AG09319 (cell line): ENCODE measurements around the gene STAT5A.
"Not testable (repeated sequence)": the region's sequence is repeated elsewhere in the genome, so short reads cannot be mapped to it uniquely, and the experiment has no call there.

Experiments used
- DNase-seq: peaks from one replicate; pipeline ENCODE4 v3.0.0-alpha.2; 2010; ENCODE audit warnings: low read depth; ENCODE audit errors: extremely low read depth
- TF ChIP-seq, protein P1 (sequence below): IDR thresholded peaks from 2 replicates; pipeline ENCODE4 v1.5.1; 2011; ENCODE audit warnings: low read depth, mild to moderate bottlenecking, inconsistent platforms, low read length, moderate library complexity

Gene STAT5A

GRCh38 chr17:42312035-42312284, 23.7 kb downstream of the STAT5A start:
- TF ChIP-seq, protein P1, sequence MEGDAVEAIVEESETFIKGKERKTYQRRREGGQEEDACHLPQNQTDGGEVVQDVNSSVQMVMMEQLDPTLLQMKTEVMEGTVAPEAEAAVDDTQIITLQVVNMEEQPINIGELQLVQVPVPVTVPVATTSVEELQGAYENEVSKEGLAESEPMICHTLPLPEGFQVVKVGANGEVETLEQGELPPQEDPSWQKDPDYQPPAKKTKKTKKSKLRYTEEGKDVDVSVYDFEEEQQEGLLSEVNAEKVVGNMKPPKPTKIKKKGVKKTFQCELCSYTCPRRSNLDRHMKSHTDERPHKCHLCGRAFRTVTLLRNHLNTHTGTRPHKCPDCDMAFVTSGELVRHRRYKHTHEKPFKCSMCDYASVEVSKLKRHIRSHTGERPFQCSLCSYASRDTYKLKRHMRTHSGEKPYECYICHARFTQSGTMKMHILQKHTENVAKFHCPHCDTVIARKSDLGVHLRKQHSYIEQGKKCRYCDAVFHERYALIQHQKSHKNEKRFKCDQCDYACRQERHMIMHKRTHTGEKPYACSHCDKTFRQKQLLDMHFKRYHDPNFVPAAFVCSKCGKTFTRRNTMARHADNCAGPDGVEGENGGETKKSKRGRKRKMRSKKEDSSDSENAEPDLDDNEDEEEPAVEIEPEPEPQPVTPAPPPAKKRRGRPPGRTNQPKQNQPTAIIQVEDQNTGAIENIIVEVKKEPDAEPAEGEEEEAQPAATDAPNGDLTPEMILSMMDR = no peak
- DNase-seq = no peak

- TF ChIP-seq, protein P1 = peak; percentile 76
Measured at GRCh38 chr17:42312285-42313130, 24.2 kb downstream of the STAT5A start.

GRCh38 chr17:42313389-42313772, 25.1 kb downstream of the STAT5A start:
- no peak for DNase-seq
- TF ChIP-seq, protein P1 = no peak

More at GRCh38 chr17:42312285-42313130, 24.2 kb downstream of the STAT5A start:
- no peak for DNase-seq

- DNase-seq = no peak
- TF ChIP-seq, protein P1 = no peak
Measured at GRCh38 chr17:42313773-42314566, 25.7 kb downstream of the STAT5A start.

GRCh38 chr17:42315402-42316156, 27.3 kb downstream of the STAT5A start:
- DNase-seq = no peak
- TF ChIP-seq, protein P1 = no peak

DNA sequence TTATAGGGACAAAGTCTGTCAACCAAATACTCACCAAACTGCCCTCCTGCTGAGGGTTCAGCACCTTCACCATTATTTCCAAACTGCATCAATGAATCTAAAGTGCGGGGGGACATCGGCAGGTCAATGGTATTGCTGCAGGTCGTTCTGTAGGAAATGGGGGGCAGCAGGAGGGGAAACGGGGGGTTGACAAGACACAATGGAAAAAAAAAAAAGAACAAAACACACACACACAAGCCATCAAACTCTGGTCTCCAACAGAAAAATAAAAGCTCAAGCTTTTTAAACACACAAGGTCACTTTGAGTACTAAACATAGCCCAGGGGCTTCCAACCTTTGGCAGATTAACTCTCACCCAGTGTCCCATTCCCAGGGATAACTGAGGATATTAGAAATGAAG, 28.5 kb downstream of the STAT5A start:
- TF ChIP-seq, protein P1 = no peak
- no peak for DNase-seq

DNA sequence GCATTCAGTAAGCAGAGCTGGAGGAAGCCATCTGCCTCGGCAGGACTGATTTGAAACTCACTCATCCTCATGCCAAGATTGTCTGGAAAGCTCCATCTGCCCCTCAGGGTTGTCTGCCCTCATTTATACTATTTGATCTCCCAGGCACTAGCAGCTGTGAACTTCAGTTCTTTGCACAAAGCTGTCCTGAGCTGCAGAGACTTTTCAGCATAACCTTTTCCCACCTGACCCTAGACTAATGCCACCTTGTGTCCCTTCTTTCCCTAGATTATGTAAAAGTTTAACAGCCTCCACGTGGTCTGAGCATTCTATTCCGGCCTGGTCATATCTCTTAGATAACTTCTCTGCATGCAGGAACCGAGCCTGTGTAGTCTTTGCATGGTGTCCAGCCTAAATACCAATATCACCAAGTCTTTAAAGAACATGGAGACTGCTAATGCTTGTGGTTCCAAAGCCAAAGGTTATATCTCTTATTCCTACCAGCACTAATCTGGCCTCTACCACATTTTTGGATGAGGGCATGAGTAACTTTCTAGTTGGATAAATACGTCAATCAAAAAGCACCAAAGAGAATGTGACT, 29.1 kb downstream of the STAT5A start:
- TF ChIP-seq, protein P1 = no peak
- no peak for DNase-seq

GRCh38 chr17:42317967-42318366, 29.7 kb downstream of the STAT5A start:
- not testable (repeated sequence) for DNase-seq
